HG03520 (cell line): Measurements from ENCODE around the gene MTRF1L.
"Not testable (repeated sequence)": the region's sequence is repeated elsewhere in the genome, so short reads cannot be mapped to it uniquely, and the experiment has no call there.

ENCODE experiments used
- ATAC-seq: cut with Tn5 transposase; IDR thresholded peaks from one replicate; pipeline ENCODE4 v1.9.1; 2021; ENCODE audit warnings: mild to moderate bottlenecking, moderate library complexity; ENCODE audit not compliant: unreplicated experiment

The MTRF1L gene

GRCh38 chr6:152973916-152974315 lies 28.6 kb downstream of the MTRF1L start:
- no peak for ATAC-seq

DNA sequence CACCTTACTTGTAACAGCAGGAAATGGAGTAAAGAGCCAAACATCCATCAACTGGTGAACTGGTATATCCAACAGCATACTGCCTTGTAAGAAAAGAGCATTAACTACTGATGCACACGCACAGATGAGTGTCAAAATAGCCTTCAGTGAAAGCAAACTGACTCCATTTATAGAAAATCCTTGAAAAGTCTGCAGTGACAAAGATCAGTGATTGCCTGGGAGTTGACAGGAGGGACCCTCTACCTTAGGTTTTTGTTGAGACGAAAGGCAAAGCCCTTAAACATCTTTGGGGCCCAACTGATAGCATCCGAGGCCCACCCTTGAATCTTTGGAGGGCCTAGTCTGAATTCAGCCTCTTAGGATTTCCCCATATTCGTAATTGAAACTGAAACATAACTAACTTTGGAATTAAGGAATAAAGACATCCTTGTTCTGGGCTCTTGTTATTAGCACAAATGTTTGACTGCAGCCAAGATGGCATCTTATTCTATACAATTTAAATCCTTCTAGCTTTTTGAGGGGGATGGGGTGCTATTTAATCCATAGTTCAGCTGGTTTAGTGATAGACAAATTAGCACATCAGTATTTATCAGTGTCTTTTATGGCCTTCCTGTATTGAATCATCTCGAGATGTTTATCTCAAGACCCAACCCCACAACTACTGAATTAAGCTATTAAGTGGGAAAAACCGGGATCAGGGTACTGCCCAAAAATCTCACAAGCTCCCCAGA lies 32.7 kb downstream of the MTRF1L start:
- no peak for ATAC-seq

- not testable (repeated sequence) for ATAC-seq
Measured at GRCh38 chr6:152966168-152966894, 36.2 kb downstream of the MTRF1L start.

- no peak for ATAC-seq
Measured at GRCh38 chr6:152959333-152959732, 43.2 kb downstream of the MTRF1L start.

DNA sequence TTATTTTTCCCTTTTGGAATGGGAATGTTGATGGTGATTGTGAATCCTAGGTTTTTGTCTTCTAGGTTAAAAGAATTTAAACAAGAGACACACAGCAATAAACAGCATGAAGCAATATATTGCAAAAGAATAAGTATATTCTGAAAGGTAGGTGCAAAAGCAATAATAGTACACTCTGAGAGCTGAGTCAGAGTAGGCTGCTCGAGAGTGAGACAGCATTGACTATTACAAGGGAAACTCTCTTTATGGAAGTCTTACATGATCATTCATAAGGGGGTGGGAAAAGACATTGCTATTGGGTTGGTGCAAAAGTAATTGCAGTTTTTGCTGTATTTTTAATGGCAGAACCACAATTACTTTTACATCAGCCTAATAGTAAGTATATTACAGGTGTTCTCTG lies 44.7 kb downstream of the MTRF1L start:
- ATAC-seq: no peak

DNA sequence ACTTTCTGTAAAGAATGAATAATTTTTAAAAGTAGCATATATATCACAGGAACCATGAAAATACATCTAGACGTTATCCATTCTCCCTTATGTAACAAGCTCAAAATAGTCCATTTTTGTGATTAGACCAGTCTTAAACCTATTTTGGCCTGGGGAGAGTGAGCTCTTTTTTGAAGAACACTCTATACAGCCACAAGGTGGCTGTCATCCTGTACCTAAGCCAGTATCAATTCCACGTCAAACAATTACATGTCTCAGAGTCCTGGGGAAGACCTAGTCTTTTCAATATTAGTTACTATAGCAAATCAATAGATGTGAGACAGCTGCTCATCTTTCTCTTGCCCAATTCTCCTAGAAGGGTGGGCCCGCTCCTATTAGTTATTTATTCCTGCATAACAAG lies 48.1 kb downstream of the MTRF1L start:
- peak; percentile 71 for ATAC-seq

DNA sequence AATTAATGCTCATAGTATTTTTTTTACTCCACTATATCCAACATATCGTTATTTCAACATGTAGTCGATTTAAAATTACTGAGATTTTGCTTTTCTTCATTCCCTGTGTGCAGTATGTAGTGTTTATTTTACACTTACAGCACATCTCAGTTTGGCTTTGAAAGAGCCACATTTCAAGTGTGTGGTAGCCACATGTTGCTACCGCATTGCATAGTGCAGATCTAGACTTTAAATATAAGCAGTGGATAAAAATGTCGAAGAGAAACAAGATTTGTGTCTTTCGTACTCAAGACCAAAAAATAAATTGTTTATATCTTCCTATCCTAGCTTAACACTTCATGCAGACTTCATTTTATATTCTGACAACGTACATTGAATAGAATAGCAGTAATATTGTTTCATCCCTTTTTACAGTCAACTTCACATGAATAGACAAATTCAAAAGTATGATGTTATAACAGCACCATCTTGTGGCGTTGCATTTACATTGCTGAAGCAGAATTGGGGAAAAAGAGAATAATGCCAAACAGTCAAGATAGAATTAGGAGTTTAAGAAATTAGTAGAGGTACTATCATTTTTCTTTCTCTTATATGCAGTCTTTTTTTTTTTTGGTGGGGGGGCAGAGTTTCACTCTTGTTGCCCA lies 49.5 kb downstream of the MTRF1L start:
- ATAC-seq: no peak

DNA sequence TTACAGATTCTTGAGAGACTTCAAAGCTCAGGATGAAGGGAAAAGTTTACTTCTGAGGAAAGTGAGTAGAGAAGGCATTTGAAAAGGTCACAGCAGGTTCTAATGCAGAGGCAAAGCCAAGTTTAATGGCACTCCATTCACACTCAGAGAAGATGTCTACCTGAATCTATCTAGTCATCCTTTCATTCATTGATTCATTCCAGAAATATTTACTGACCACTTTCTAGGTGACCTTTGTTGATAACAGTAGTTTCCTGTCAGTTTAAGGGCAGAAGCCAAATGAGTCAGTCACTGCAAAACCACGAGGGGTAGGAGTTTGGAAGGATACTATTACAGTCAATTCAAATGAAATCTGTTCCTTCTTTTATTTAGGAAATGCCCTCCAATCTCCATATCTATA lies 50.5 kb downstream of the MTRF1L start:
- ATAC-seq: no peak

DNA sequence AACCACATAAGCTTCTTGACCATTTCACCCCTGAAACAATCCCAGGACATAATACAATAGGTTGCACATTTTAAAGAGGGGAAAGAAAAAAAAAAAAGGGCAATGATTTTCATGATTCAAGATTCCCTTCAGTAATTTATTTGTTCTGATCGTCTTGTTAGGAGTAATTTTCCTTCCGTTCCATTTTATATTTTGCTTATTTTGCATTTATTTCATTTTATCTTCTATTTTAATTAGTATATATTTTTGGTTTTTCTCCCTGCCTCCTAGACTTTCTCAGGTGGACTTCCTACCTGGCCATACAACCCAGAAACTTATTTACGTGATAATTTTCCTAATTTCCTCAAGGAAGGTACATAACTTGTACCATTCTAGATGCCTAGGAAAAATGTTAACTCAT lies 52.3 kb downstream of the MTRF1L start:
- ATAC-seq: no peak

DNA sequence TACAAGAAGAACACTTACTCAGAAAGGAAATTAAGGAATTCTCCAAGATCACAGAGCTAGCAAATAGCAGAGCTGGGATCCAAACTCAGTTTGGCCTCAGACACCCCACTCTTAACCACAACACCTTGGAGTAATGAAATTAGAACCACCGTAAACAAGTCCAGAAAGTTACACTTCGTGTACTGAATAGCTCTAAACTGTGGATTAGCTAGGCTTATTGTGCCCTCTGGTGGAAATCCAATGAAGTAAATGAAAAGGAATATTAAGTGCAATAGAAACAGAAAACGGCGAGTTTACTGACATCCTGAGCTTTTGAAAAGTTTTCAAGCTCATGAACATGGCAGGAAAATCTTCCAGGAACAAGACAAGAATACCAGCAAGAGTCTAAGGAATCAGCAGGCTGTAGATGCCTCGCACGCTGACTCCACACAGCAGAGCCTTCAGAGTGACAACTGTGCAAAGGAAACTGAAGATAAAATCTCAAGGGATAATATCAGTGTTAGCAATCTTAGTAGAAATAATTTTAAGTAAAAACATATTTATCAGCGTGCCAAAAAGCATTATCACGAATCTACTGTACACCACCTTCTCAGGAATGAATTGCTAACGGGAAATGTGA lies 54.2 kb downstream of the MTRF1L start:
- peak; percentile 83 for ATAC-seq

- ATAC-seq: no peak
Measured at GRCh38 chr6:152946995-152947394, 55.5 kb downstream of the MTRF1L start.

GRCh38 chr6:152946484-152946883 lies 56.0 kb downstream of the MTRF1L start:
- ATAC-seq: no peak

DNA sequence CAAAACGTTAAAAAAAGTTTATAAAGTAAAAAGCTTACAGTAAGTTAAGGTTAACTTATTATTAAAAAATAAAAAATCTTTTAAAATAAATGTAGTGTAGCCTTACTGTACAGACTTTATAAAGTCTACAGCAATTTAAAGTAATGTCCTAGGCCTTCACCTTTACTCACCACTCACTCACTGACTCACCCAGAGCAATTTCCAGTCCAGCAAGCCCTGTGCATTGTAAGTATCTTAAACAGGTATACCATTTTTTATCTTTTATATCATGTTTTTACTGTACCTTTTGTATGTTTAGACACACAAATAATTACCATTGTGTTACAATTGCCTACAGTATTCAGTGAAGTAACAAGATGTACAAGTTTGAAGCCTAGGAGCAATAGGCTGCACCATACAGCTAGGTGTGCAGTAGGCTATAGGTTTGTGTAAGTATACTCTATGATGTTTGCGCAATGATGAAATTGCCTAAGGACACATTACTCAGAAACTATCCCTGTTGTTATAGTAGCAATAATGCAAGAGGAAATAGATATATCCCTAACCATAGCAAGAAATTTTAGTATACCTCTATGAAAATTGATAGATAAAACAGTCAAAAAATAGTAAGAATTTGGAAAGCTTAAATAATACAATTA lies 59.1 kb downstream of the MTRF1L start:
- ATAC-seq: no peak

DNA sequence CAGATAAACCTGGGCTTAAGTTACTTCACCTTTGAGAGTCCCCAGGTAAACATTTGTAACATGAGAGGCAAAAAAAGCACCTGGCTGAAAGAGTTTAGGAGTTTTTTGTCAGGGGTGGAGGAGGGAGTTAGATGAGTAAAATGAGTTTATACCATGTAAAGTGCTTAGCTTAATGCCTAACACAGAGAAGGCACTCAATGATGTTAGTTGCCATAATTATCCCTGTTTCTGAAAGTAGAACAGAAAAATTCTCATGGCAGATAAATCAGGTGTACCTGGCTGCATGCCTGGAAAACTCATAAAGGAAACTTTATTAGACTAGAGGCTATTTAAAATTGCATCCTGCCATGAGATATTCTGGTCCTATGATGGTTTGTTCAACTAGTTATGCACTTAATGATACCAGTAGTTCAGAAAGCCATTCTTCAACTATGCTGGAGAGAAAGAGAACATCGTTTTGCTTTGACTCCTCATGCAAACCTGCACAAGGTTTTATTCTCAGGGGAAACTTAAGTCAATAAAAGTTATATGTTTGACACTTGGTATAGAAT lies 60.1 kb downstream of the MTRF1L start:
- no peak for ATAC-seq

DNA sequence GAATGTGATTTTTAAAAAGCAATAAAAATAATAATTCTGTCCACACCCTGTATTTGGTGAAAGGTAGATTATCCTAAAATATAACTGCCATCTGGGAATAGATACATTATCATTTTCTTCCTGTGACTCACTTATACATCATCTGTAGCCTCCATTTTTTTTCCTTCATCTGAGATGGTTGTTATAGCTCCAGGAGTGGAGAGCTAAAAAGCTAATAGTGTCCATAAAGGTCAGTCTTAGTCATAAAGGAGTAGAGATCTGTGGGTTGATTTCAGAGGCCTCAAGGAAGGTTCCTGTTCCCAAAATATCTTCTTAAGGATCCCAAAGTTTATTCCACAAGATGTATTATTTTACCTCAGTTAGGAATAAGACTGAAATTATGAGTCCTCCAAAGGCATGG lies 60.8 kb downstream of the MTRF1L start:
- ATAC-seq: no peak
